IPS DF 6.9 (cell line): ENCODE measurements around the gene COA6.
"Not testable (repeated sequence)": the region's sequence is repeated elsewhere in the genome, so short reads cannot be mapped to it uniquely, and the experiment has no call there.

ENCODE experiments used
- DNase-seq: peaks from one replicate; pipeline ENCODE4 v3.0.0-alpha.2; 2013; ENCODE audit warnings: low read depth, low spot score
- H3K27ac ChIP-seq: one replicate; pipeline ENCODE4 v1.5.1; 2013; ENCODE audit warnings: low read length, control low read depth
- H3K27me3 ChIP-seq: 2 replicates; pipeline ENCODE4 v1.6.1; 2013; ENCODE audit warnings: mild to moderate bottlenecking, low read length; ENCODE audit not compliant: control insufficient read depth, insufficient read depth
- H3K36me3 ChIP-seq: 2 replicates; pipeline ENCODE4 v1.6.1; 2013; ENCODE audit warnings: low read length; ENCODE audit not compliant: control insufficient read depth, insufficient read depth
- H3K4me1 ChIP-seq: 2 replicates; pipeline ENCODE4 v1.6.1; 2013; ENCODE audit warnings: low read length; ENCODE audit not compliant: control insufficient read depth, insufficient read depth
- H3K4me3 ChIP-seq: 2 replicates; pipeline ENCODE4 v1.5.1; 2013; ENCODE audit warnings: mild to moderate bottlenecking, low read length
- H3K9me3 ChIP-seq: 2 replicates; pipeline ENCODE4 v1.6.1; 2013; ENCODE audit warnings: low read length, inconsistent platforms; ENCODE audit not compliant: control insufficient read depth, insufficient read depth
- WGBS: extraction: QIAGEN DNeasy Blood & Tissue Kit; methylation state at CpG from one replicate; pipeline ENCODE4 v1.1.7; 2013; ENCODE audit warnings: mixed read lengths, missing lambda C conversion rate; ENCODE audit not compliant: insufficient read length, insufficient coverage; 5-methylcytosine and 5-hydroxymethylcytosine counted together

The COA6 gene

DNA sequence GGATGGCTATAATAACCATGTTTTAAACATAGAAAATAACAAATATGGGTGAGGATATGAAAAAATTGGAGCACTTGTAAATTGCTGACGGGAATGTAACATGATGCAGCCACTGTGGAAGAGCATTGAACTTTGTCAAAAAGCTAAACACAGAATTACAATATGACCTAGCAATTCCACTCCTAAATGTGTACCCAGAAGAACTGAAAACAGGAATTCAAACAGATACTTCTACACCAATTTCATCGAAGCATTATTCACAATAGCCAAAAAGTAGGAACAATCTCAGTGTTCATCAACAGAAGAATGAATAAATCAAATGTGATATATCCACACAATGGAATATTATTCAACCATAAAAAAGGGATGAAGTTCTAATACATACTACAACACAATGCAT, 32.7 kb upstream of the COA6 start:
- H3K4me3 ChIP-seq: no peak overlapping the region
- DNase-seq: no peak
- H3K27me3 ChIP-seq: no peaks in the 10 kb centered on the region
- no peak overlapping the region for H3K27ac ChIP-seq
- H3K4me1 ChIP-seq: no peaks in the 10 kb centered on the region
- H3K36me3 ChIP-seq: no peaks in the 10 kb centered on the region
- H3K9me3 ChIP-seq: no peaks in the 10 kb centered on the region
- no CpG with 5 or more reads among the region's 2 CpGs for WGBS

DNA sequence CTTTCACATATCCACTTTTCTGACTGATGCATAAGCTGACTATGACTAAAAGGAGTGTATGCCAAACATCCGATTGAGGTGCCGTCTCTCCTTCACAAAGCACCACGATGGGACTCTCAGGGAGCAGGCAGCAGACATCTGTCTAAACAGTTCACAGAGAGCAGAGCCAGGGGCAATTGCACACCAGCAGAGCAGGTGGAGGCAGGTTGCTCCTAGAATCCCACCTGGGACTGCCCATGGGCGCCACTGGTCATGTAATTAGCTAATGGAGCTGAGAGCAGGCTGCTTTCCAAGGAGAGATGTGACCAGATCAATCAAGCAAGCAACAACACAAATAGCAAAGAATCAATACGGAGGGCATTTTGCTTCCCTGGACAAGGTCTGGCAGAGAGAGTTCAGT, 30.5 kb upstream of the COA6 start:
- Histone ChIP-seq H3K27me3 (no peaks in the 10 kb centered on the region), H3K36me3 (no peaks in the 10 kb centered on the region), H3K4me1 (no peaks in the 10 kb centered on the region), H3K27ac (no peak overlapping the region), H3K9me3 (no peaks in the 10 kb centered on the region), H3K4me3 (no peak overlapping the region)
- no CpG with 5 or more reads among the region's 5 CpGs for WGBS
- no peak for DNase-seq

DNA sequence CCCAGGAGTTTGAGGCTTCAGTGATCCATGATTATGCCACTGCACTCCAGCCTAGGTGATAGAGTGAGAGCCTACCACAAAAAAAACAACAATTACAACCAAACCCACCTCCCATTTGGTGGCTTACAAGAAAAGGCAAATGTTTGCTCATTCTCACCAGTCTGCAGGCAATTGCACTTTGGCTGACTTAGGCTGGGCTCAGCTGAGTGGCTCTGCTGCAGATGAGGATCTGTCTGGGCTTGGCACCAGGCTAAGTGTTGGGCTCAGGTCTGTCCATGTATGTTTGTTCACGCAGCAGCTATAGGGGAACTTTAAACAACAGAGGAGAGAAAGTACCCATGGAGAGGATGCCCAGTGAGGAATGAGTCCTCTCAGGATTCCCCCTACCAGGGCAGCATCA, 28.0 kb upstream of the COA6 start:
- H3K4me1 ChIP-seq: no peaks in the 10 kb centered on the region
- H3K36me3 ChIP-seq: no peaks in the 10 kb centered on the region
- no peak for DNase-seq
- H3K27ac ChIP-seq: no peak overlapping the region
- no peaks in the 10 kb centered on the region for H3K9me3 ChIP-seq
- no peaks in the 10 kb centered on the region for H3K27me3 ChIP-seq
- no peak overlapping the region for H3K4me3 ChIP-seq
- no CpG with 5 or more reads among the region's 1 CpG for WGBS

DNA sequence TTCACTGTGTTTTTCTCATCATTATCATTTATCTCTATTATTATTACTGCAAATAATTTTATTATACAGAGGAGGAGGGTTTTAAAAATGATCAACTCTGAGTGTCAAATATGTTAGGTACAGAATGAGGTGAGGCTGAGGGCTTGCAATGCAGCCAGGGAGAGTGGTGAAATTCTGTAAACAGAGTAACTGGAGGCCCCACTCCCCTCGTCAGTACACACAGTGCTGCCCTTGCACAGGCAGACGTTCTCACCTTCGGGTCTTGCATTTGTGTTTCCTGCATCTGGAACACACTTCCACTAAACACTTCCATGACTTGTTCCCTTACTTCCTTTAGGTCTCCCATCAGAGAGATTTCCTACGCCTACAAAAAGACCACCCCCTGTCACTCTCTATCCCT, 24.3 kb upstream of the COA6 start:
- H3K27me3 ChIP-seq: no peaks in the 10 kb centered on the region
- no peak overlapping the region for H3K27ac ChIP-seq
- no peaks in the 10 kb centered on the region for H3K36me3 ChIP-seq
- H3K4me1 ChIP-seq: no peaks in the 10 kb centered on the region
- no peak for DNase-seq
- no peaks in the 10 kb centered on the region for H3K9me3 ChIP-seq
- no peak overlapping the region for H3K4me3 ChIP-seq
- no CpG with 5 or more reads among the region's 4 CpGs for whole genome bisulfite sequencing

DNA sequence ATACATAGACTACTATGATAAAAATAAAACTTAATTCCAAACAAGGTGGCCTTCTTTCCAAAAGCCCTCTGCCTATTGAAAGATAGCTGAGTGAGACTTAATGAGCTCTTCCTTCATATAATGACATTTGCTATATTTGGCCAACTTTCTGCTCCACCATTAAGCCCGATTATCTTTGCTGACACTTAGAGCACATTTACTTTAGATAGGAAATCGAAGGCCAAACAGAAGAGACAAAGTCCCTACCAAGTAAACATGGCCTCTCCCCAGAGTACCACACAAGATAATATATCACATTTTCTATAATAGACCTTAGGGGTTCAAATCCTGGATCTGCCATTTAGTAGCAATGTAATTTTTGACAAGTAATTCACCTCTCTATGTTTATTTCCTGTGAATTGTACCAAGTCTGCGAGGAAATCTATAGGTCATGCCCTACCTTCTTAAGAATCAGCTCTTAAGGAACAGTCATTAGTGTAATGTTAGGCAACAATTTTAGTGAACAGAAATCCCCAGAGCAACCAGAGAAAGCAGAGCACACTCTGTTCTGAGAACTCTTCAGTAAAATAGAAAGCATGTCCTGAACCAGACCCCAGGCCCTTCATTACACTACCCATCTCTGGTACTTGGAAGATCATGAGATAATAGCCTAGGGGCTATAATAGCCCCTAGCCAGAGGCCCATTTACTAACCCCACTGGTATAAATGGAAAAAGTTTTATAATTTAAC, 17.3 kb upstream of the COA6 start:
- no peak for DNase-seq
- Histone ChIP-seq H3K9me3 (no peaks in the 10 kb centered on the region), H3K27me3 (no peaks in the 10 kb centered on the region), H3K36me3 (no peaks in the 10 kb centered on the region), H3K4me1 (no peaks in the 10 kb centered on the region), H3K4me3 (no peak overlapping the region), H3K27ac (no peak overlapping the region)
- WGBS: no CpG with 5 or more reads among the region's 3 CpGs

DNA sequence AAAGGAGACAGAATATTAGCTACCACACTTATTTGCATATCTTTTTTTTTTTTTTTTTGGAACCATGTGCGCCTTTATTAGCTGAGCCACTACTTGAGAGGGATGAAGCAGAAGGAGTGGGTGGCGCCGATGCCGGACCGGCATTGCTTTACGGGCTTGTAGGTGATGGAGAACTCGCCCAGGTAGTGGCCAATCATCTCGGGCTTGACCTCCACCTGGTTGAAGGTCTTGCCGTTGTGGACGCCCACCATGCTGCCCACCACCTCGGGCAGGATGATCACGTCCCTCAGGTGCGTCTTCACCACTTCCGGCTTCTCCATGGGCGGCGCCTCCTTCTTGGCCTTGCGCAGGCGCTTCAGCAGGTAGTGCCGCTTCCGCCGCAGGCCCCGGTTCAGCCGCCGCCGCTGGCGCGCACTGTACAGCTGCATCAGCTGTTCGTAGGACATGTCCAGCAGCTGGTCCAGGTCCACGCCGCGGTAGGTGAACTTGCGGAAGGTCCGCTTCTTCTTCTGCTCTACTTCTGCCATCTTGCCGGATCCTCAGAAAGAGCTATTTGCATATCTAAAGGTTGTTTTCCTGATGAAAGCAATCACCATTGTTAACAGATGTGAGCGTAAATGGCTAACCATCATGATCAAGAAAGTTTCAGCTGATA, 16.5 kb upstream of the COA6 start:
- H3K27ac ChIP-seq, H3K9me3 ChIP-seq, DNase-seq, H3K36me3 ChIP-seq, H3K4me1 ChIP-seq, H3K27me3 ChIP-seq, H3K4me3 ChIP-seq: not testable (repeated sequence)
- WGBS: no CpG with 5 or more reads among the region's 35 CpGs

DNA sequence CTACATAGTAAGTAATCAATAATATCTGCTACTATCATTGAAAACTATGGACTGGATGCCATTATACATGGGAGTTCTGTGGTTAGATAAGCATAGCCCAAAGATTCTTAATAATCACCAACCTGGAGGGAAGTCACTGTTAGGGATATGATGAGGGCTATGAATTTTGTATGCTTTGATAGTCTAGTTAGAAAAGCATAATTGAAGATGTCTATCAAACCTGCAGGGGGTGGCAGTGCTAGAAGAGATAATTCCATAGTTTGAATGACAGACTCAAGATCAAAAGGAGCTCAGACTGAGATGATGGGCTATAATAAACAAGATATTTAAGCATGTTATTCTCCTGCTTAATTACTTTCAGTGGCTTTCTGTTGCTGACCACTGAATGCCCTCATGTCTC, 15.4 kb upstream of the COA6 start:
- Histone ChIP-seq H3K36me3 (no peaks in the 10 kb centered on the region), H3K4me1 (no peaks in the 10 kb centered on the region), H3K4me3 (no peak overlapping the region), H3K27me3 (no peaks in the 10 kb centered on the region), H3K9me3 (no peaks in the 10 kb centered on the region), H3K27ac (no peak overlapping the region)
- DNase-seq: no peak

DNA sequence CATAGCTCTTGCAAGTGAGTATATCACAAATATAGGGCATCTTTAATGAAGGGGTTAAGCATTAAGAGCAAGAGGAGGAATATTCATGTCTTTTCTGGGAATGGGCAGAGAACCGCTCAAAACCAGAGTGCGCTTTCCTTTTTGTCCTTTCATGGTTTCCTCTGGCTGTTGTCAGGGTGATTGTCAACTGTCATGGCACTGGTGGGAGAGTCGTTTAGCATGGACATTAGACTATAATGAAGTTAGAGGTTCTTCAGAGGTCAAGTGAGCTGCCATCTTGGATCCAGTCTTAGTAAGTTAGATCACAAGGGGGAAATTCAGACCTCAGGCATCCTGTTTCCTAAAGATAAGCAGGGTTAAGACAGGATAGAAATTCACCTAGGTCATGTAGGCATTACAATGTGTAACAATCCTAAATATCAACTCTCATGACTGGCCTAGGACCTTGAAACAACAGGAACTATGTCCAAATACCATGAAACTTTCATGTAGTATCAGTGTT, 12.1 kb upstream of the COA6 start:
- Histone ChIP-seq H3K9me3 (no peaks in the 10 kb centered on the region), H3K27me3 (no peaks in the 10 kb centered on the region), H3K36me3 (no peaks in the 10 kb centered on the region), H3K27ac (no peak overlapping the region), H3K4me1 (no peaks in the 10 kb centered on the region), H3K4me3 (no peak overlapping the region)
- DNase-seq: no peak
- WGBS: no CpG with 5 or more reads among the region's 3 CpGs

DNA sequence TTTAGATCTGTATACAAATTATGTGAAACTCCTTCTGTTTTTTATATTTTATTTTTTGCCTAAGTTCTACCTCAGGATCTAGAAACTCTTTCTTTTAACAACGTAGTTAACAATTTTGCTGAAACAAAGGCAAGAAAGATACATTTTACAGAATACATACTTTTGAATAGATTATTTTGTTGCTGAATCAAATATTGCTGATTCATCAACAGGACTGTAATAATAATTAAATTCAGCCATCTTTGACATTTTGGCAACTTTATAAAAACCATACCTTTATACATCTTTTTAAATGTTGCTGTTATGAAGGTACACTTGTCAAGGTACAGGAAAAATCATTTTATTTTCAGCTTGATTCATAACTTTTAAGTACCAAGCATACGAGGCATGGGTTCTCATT, 10.7 kb upstream of the COA6 start:
- DNase-seq: no peak

DNA sequence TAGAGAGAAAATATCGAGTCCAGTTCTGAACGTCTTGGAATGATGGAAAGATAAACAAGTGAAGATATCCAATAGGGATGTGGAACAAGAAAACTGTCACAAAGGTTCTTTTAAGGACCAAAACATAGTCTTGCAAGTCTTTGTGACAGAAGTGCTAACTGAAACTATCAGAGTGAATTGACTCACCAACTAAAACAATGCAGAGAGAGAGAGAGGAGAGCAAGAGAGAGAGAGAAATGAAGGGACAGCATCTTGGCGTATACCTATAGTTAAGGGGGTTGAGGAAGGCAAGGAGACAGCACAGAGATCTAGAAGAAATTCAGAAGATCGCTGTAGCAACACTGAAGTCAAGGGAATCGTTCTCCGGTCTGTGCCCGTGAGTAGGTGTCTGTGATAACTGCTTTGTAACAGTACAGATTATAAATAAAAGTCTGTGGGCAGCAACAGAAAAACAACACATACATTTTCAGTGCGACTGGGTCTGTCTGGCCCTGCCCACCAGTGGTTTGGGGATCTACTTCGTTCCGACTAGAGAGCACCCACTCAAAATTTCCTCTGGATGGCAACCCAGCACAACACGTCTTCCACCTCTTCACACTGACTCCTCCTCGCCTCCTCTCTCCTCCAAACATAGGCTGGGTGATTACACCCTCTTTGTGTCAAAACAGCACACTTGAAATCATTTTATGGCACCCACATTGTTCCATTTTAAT, 4.8 kb upstream of the COA6 start:
- DNase-seq: no peak
- H3K27ac ChIP-seq: no peak overlapping the region
- WGBS: no CpG with 5 or more reads among the region's 12 CpGs
- no peaks in the 10 kb centered on the region for H3K27me3 ChIP-seq
- no peaks in the 10 kb centered on the region for H3K9me3 ChIP-seq
- H3K4me1 ChIP-seq: no peaks in the 10 kb centered on the region
- no peak overlapping the region for H3K4me3 ChIP-seq
- no peaks in the 10 kb centered on the region for H3K36me3 ChIP-seq

More for the DNA sequence above, 10.7 kb upstream of the COA6 start:
- H3K9me3 ChIP-seq: no peaks in the 10 kb centered on the region
- no peaks in the 10 kb centered on the region for H3K27me3 ChIP-seq
- no peak overlapping the region for H3K27ac ChIP-seq
- no peaks in the 10 kb centered on the region for H3K36me3 ChIP-seq
- no peaks in the 10 kb centered on the region for H3K4me1 ChIP-seq
- H3K4me3 ChIP-seq: no peak overlapping the region
- no CpG with 5 or more reads among the region's 2 CpGs for WGBS
